ENCODE results near the gene EVI5.
A peak's percentile ranks its signal among the peaks of the same experiment; 100 is the strongest.

EVI5 gene

DNA sequence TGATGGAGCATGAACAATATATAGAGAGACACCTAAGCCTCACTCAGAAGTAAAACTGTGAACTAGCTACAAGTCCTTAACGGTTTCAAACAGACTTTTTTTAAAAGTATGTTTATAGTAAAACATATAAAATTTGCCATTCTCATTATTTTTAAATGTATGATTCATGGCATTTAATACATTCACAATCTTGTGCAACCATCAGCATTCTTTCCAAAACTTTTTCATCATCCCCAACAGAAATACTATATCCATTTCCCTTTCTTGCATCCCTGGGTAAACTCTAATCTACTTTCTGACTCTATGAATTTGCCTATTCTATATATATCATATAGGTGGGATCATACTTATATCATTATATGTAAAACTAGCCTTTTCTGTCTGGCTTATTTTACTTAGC lies 25.5 kb downstream of the EVI5 start:
- TF ChIP-seq, protein P1, sequence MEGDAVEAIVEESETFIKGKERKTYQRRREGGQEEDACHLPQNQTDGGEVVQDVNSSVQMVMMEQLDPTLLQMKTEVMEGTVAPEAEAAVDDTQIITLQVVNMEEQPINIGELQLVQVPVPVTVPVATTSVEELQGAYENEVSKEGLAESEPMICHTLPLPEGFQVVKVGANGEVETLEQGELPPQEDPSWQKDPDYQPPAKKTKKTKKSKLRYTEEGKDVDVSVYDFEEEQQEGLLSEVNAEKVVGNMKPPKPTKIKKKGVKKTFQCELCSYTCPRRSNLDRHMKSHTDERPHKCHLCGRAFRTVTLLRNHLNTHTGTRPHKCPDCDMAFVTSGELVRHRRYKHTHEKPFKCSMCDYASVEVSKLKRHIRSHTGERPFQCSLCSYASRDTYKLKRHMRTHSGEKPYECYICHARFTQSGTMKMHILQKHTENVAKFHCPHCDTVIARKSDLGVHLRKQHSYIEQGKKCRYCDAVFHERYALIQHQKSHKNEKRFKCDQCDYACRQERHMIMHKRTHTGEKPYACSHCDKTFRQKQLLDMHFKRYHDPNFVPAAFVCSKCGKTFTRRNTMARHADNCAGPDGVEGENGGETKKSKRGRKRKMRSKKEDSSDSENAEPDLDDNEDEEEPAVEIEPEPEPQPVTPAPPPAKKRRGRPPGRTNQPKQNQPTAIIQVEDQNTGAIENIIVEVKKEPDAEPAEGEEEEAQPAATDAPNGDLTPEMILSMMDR (IDR thresholded peaks at IDR 0.05; ENCODE audit: low read depth, low read length) = no peak
- H3K4me3 ChIP-seq (ENCODE audit: low read depth, low read length) = no peak overlapping the region

DNA sequence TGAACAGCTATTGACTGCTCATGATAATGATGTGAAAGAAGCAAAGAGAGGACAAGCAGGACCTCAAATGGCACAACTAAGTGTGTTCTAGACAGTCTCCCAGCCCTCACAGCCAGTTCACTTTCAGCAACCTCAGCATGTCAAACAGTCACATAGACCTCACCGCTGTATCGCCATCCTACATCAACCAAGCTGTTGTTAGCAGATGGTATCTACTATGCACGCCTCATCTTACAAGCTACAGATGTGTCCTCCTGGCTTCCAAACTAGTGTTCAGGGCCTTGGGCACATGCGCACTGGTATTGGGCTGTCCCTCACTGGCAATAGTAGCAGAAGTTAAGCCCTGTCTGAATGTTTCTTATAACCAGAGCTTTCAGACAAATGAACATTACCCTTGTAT lies 28.4 kb downstream of the EVI5 start:
- H3K4me3 ChIP-seq (ENCODE audit: low read depth, low read length) = no peak overlapping the region
- TF ChIP-seq, protein P1 (IDR thresholded peaks at IDR 0.05; ENCODE audit: low read depth, low read length) = no peak

DNA sequence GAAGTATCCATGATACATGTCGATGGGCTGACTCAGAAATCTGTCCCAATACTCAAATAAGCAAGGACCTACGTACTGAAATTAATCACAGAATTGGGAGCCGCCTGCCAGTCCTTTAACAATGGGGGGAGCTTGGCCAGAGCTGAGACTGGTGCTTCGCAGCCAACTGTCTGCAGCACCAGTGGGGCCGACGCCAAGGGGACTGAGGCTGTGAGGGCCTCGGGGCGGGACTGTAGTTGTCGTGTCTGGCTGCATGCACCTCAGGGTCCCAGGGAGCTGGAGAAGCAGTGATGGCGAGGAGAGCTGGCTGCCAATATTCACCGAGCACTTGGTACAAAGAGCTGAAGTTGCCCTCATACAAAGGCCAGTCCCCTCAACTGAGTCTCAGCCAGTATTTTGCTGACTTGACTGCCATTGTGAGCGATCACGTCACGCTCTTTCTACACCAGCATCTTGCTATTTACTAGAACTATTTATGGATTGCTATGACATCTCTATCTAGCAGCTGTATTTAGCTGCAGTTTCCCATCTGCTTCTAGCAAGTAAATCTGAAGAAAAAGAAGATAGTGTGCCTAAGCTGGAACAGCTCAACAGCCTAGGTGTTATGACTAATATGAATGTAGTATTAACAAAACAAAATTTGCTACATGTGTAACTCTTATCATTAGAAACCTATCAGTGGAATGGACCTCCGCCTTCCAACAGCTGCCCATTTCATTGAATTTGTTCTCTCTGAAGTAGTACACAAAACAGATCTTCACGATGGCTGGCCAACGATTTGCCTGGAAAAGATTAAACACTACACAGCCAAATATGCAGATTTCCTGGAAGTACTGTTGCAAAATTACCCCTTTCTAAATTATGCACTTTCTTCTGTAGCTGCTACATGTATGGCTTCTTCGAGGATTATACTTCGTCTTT lies 29.1 kb downstream of the EVI5 start:
- TF ChIP-seq, protein P1 (IDR thresholded peaks at IDR 0.05; ENCODE audit: low read depth, low read length) = no peak
- H3K4me3 ChIP-seq (ENCODE audit: low read depth, low read length) = no peak overlapping the region

DNA sequence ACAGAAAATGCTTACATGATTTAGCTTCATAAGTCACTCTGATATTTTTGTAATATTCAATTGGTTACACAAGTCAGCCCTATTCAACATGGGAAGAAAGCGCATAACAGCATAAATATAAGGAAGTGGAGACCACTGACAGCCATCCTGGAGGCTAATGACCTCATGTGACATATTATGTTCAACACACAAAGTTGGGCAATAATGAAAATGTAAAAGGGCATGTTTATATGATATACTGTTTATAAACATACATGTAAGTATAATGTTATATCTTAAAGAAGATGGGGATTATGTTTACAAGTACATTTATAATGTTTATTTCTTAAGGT lies 30.2 kb downstream of the EVI5 start:
- H3K4me3 ChIP-seq (ENCODE audit: low read depth, low read length) = no peak overlapping the region
- TF ChIP-seq, protein P1 (IDR thresholded peaks at IDR 0.05; ENCODE audit: low read depth, low read length) = no peak

DNA sequence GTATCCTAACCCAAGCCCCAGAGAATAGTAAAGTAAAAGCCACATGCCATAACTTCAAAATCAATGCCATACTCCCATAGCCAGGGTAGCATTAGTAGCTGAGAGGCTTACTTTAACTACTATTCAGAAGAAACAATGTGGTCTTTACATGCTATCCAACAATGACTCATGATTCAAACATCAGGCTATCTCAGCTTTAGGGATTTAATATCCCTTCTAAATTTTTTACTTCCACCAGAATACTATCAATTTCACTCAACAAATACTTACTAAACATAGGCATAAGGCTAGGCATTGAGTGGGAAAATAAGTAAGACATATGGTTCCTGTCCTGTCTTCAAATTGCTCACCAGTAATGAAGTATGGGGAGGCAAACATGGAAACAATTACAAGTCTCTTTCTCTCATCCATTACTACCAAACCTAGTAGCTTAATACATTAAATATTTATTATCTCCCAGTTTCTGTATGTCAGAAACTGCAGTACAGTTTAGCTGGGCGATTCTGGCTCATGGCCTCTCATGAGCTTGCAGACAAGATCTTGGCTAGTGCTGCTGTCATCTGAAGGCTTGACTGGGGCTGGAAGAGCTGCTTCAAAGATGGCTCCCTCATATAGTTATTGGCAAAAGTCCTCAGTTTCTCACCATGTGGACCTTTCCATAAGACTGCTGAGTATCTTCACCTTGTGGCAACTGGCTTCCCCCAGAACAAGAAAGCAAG lies 30.7 kb downstream of the EVI5 start:
- TF ChIP-seq, protein P1 (IDR thresholded peaks at IDR 0.05; ENCODE audit: low read depth, low read length) = no peak
- H3K4me3 ChIP-seq (ENCODE audit: low read depth, low read length) = no peak overlapping the region

DNA sequence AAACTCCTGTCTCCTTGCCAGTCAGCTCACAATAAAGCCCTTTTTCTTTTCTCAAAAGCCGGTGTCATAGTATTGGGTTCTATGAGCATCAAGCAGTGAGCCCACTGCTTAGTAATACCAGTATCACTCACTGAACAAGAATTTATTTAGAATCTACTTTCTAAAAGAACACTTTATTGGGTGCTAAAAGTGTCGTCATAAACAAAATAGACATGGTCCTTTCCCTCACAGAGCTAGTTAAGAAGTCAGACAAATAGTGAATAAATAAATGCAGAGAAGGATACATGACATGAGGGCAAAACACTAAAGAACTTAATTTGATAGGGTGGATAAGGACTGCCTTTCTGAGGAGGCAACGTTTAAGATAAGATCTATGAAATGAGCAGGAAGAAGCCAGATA lies 32.2 kb downstream of the EVI5 start:
- no peak overlapping the region for H3K4me3 ChIP-seq (ENCODE audit: low read depth, low read length)
- TF ChIP-seq, protein P1 (IDR thresholded peaks at IDR 0.05; ENCODE audit: low read depth, low read length) = no peak

DNA sequence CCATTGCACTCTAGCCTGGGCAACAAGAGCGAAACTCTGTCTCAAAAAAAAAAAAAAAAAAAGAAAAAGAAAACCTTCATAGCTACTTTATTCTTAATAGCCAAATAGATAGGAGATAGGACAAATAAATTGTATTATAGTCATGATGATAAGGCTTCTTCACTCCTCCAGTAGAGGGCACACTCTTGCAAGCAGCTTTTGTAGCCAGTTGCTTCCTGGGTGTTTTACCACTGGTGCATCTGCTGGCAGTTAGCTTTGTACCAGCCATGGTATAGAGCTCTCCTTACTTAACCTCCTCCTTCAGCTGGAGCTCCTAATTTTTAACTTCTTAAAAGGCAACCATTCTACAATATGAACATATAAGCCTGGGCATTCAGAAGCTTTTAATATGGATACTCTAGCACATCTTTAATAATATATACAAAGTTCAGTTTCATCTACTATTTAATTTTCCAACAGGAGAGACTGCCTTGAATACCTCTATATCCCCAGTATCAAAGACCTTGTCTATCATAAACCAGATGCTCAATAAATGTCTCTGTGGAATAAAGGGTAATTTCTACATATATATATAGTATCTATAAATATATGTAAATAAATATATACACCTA lies 35.8 kb downstream of the EVI5 start:
- TF ChIP-seq, protein P1 (IDR thresholded peaks at IDR 0.05; ENCODE audit: low read depth, low read length) = peak; percentile 64
- H3K4me3 ChIP-seq (ENCODE audit: low read depth, low read length) = no peak overlapping the region
